Esophagus squamous epithelium (tissue), 4 donors: Measurements from ENCODE around the gene OPHN1.

Experiments used
- CTCF ChIP-seq, 6 experiments: fragments of 450-650 bp in 4 of 6; fragments of 200-600 bp in 2 of 6; sonication (generic) in 2 of 6; IDR thresholded peaks; one replicate each; pipeline ENCODE4 v1.5.1; 2016 to 2019; ENCODE audit warnings: antibody characterized with exemption in 6 of 6, mild to moderate bottlenecking in 4 of 6, moderate library complexity in 4 of 6
- POLR2A ChIP-seq, 4 donors: fragments of 450-650 bp; IDR thresholded peaks; one replicate each; pipeline ENCODE4 v1.6.1; 2017; ENCODE audit warnings: antibody characterized with exemption in 4 of 4, mild to moderate bottlenecking in 4 of 4, moderate library complexity in 3 of 4

DNA sequence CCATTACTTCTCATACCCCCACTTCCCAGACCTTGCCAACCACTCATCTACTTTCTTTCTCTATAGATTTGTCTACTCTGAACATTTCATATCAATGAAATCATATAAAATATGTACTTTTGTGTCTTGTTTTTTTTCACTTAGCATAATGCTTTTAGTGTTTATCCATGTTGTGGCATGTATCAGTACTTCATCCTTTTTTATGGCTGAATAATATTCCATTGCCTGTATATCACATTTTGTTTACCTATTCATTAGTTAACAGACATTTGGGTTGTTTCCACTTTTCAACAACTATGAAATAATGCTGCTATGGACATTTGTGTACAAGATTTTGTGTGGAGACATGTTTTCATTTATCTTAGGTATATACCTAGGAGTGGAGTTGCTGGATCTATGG is 324.1 kb downstream of the OPHN1 start:
- TF ChIP-seq CTCF (IDR thresholded peaks at IDR 0.05) = no peak
- TF ChIP-seq POLR2A (IDR thresholded peaks at IDR 0.05) = no peak
